NCI-H1436 treated with DMSO at 0.1 percent for 48 hours (cell line): ENCODE data around the gene PIK3R5.

ENCODE experiments used
- DNase-seq: peaks from one replicate; lab custom pipeline; 2025; lab: John Stamatoyannopoulos, UW

The PIK3R5 gene

DNA sequence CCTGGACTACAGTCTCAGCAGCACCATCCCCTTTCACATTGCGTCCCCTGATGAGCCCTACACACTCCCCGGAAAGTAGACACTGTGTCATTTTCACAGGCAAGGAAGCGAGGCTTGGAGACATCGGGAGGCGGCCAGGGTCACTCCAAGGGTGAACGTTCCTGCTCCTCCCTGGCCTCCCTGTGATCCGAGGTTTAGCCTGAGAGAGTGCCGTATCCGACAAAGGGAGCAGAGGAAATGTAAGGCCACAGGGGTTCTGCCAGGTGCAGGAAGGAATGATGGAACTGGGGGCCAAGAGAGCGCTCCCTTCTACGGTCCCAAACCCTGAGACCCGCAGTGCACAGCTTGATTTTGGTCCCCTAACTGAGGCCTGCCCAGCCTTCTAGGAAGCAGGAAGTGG is 90.1 kb downstream of the PIK3R5 start:
- DNase-seq = no peak

DNA sequence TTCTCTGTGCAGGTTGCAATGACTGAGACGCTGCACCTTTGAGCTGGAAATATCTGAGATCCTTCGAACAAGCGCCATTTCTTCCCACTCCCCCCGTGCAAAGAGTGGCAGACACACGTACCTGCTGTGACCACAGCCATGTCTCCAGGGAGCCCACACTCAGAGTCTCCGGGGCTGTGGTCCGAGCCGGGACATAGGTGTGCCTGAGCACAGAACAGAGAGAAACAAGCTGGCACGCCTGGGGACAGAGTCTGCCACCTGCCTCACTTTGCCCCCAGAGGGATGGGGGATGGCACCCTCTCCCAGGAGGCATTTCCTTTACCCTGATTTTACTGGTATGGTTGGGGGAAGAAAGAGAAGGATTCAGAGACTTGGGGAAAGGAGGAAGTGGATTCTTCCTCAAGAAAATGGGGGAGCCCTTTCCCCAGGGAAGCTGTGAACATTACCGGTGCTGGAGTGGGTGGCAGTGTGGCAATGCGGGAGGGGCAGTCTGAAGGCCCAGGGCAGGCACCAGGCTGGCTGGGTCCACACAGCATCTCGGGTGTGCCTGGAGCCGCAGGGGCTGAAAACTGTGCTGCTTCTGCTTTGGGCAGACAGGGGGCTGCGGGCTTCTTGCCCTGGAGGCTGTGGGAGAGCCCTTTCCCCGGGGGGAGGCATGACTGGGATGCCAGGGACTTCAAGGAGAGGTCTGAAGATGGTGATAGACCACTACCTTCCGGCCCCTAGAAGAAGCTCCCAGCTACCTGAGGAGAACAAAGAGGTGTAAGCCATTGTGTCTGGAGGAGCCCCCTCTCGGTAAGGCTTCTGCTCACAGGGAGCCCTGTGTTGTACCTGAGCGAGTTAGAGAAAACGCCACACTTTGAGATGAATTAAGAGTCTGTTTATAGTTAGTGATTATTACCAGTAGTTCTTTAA is 91.4 kb downstream of the PIK3R5 start:
- no peak for DNase-seq

DNA sequence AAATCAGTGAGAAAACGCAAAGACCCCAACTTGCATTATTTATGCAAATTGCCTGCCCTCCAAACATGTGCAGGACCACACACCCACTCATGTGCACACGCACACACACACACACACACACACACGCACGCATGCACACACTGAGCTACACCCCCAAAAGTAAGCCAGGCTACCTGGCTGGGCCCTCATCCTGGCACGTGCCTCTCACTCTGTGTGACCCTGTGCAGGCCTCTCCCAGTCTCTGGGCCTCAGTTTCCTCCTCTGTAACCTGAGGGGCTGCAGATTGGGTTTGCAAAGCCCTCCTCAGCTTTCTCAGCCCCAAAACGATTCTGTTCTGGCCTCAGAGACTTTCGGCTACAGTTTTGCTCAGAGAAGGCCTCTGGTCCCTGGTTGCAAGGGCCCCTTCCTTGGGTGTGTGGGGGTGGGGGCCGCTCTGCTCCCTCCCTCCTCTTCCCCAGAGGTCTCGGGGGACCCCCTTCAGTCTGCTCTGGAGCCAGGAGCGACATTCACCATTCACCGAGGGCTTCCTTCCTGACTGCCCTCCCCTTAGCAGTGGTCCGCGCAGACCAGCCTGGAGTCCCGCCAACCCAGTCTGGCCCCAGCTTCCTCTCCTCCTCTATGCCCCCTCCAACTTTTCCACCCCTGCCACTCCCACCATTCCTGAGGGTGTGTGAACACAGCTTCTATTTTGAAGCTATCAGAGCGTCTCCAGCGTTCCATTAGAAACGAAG is 92.6 kb downstream of the PIK3R5 start:
- no peak for DNase-seq

DNA sequence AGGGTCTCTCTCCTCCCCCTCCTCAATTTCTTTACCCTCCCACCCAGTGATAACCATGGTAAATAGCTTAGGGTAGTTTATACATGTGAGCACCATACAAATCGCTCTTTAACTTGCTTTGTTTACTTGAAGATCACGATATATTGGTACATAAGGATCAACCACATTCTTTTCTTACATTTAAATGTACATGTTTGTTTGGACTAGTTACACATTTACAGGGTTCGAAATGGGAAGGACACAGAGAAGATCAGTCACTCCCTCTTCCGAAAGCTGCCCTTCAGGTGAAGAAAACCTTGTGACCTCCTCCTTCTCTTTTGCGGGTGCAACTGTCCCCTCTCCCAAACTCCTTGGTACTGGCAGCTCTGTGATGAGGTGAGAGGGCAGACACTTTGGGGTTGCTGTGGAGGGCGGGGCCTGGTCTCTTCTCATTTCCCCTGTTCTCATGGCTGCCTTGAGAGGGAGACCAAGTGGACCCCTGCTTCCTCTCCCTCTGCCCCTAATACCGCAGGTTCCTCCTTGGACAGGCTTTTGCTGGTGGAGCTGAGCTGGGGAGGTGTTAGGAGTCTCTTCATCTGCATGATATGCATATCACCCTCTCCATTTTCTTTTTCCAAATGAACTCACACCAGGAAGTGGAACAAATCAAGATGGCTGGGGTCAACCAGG is 93.3 kb downstream of the PIK3R5 start:
- DNase-seq = no peak

DNA sequence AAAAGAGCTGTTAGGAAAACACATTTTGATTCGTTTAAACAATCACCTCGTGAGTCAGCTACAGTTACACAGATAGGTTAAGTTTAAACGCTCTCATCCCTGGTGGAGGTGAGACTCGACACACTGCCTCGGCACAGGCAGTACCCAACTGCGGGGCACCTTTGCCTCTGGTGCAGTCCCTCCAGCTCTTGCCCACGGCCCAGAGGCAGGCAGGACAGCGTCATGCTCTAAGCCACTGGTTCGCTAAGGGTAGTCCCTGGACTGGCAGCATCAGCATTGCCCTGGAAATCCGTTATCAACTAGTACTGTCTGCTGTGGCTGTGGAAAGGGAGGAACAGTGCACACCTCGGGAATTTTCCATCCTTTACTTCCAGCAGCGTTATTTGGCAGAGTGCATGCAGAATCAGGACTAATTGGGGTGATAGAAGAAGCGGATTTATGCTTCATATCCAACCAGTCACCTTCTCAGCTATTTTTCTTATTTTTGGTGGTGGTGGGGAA is 94.4 kb downstream of the PIK3R5 start:
- DNase-seq = no peak

DNA sequence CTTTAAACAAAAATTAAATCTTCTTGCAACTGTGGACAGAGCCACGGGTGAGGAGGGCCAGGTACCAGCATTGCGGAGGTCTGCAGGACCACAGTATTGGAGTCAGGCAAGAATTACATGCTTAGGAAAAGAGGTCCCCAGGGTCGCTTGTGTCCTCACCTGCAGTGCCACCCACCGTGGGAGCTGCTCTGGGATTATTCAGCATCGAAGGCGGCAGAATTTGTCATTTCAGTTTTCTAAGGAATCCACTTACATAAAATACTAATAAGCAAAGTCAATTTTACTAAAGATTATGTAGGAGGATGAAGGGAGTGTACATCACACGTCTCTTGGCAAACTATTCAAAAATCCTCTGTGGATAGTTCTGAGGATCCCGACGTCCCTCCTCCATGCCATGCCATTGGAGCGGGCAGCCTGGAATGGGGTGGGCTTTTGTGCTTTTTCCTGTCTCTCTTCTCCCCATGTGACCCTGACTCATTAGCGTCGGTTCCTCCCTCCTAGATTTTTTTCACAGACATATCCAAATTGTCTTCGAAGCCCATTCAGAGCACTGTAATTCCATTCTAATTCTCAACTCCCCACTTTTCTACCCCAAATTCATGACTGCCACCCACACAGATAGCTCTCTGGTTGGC is 95.0 kb downstream of the PIK3R5 start:
- DNase-seq = no peak

DNA sequence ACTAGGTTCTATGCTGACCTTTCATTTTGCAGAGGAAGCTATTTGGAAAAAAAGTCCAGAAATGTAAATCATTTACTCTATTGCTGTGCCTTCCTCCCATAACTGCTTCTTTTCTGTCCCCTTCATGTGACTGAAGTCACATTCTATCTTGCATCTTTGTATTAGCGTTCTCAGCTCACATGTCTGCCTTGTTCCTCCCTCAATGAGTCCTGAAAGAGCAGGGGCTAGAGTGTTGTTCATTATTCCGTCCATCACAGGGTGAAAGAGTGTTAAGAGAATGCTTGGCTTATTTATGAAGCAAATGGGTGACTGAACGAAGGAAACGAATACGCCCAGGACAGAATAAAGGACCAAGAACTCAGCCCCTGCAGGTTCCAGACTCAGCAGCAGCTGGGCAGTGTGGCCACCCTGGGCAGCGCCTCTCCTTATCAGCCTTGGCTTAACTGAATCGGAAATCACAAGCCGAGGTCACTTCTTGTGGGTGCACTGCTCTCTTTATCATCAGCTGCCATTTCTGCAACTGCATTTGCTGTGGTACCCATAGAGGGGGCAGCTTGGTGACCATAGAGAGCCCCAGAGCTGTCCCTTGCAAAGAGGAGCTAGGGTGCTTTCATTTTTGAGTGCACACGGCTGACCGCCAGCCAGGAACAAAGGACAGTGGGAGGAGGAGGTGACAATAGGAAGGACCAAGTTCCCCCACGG is 96.2 kb downstream of the PIK3R5 start:
- DNase-seq = no peak

DNA sequence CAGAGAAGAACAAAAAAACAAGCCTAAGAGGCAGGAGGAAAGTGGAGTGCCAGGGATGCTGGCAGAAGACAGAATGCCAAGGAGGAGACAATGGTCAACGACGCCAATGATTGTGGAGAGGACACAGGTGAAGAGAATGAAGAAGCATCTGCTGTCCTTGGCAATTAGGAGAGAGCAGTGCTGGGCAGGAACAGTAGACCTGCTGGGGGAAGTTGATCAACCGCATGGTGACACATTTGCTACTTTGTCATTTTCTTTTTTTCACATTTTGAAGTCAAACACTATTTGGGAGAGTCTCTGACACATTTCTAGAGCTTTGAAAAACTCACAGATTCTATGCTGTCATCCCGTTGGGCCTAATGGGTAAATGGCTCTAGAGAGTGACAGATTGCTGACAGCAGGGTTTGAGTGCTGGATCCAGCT is 97.0 kb downstream of the PIK3R5 start:
- no peak for DNase-seq

DNA sequence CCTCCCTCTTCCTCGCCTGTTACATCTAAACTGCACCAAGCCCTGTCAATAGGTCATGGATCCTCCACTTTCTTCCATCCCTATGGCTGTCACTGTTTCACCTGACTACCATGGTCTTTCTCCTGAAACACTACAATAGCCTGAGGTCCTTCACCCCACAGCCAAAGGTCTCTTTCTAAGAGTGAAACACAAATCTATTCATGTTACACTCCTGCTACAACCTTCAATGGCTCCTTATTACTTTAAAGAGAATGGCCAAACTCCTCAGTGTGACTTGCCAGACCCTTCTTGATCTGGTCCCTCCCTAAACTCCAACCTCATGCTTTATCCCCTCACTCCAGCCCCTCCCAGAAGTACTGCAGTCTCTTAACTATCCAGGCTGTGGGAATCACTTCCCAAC is 97.4 kb downstream of the PIK3R5 start:
- no peak for DNase-seq

DNA sequence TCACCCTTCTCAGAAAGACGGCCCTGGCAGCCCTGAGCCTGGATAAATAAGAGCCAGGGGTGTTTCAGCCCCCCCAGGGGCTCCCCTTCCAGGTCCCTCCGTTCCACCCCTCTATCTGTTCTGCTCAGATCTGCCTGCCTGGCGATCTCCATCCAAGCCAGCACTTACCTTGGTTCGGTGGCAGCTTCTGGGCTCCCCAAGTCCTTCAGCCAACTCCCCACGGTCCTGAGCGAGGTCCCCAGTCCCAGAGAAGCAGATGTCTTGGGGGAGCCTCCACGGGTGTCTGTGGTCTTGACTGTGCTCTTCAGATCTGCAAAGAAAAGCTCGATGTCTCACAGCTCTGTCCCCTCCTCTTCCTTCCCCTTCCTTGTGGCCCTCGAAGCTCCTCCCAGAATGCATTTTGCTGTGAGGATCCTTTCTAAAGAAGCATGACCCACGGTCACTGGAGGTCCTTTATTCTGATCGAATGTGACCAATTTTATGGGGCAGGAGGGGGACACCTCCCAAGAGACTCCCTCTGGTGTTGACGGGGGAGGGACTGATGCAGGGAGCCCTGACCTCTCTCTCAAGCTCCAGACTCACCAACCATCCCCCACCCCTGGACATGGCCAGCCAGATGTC is 98.0 kb downstream of the PIK3R5 start, which contains the start of gene PIK3R6:
TSS of gene PIK3R6 (minus strand) at position 314 of the 621 bp plus-strand sequence. CDS start 17,880 bp downstream, outside the sequence.
- DNase-seq = no peak

DNA sequence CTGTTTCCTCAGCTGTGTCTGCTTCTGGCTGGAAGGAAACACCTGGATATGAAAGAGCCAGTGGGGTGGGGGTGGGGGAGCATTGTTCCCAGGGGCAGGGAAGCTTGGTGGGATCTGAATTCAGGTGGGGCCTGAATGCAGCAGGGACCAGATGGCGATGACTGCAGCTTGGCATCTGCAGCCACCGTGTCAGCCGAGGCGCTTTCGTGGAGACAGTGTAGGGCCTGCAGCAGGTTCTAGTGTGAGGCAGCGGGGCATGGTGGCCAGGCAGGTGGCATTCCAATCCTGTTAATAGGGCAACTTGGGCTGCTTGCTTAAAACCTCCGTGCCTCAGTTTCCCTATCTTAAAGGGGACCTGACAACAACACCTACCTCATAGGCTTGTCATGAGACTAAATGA is 99.7 kb downstream of the PIK3R5 start:
- no peak for DNase-seq

DNA sequence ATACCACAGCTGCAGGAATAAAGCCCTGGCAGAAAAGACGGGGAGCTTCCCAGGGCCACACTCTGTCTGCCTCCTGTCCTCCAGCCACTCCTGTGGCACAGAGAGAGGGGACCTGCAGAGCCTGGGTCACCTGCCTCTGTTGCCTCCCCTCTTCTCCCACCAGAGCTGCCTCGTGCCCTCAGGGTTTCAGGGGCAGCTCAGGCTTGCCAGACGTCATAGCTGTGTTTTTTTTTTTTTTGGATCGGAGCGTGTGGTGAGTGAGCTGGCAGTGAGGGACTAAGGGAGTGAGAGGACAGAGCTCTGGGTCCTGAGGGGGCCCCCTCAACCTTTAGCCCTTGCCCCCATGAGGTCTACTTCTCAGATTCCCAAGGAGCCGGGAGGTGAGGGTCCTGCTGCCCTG is 100.1 kb downstream of the PIK3R5 start:
- no peak for DNase-seq

DNA sequence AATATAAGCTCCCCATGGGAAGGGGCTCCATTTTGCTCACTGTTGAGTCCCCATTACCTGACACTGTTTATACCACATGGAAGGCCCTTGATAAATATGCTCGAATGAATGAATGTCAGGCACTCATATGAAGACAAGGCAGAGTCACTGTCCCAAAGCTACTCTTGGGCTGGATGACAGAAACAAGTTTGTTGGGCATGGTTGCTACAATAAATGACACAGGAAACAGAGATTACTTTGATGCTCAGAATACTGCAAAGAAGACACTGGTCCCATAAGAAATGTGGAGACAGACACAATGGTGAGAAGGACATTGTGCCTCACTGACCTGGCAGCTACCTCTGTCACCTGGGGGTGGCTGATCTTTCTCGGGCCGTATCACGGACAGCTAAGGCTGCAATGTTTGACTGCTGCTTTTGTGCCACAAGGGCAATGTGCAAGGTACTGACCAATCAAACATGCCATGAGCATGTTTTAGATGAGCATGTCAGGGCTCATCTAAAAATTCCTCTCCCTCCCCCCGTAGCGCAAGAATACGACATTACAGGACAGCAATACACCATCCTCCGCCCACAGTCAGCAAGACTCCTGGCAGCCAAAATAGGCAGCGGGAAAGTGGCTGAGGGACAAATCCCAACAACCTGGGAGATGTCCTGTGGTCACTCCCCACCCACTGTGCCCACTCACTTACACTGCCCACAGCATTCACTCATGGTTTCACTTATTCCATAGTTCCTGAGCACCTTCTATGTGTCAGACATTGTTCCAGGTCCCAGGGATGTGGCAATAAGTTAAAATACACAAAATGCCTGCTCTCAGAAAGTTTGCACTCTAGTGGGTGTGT is 103.1 kb downstream of the PIK3R5 start:
- no peak for DNase-seq

DNA sequence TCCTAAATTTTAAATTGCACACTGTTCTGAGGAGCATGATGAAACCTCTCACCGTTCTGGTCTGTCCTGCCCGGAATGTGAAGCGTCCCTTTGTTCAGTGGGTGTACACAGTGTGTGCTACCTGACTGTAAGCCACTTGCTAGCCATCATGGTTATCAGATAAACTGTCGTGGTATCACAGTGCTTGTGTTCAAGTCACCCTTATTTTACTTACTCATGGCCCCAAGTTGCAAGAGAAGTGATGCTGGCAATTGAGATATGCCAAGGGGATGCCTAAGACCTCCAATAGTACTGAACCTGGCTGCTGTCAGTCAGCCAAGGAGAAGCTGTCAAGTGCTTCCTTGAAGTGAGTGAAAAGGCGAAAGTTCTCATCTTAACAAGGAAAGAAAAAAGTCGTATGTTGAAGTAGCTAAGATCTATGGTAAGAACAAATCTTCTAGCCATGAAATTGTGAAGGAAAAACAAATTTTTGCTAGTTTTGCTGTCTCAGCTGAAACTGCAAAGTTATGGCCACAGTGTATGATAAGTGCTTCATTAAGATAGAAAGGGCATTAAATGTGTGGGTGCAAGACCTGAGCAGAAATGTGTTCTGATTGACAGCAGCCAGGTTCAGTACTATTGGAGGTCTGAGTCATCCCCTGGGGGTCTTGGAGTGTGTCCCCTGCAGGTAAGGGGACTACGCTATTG is 103.9 kb downstream of the PIK3R5 start:
- DNase-seq = no peak

DNA sequence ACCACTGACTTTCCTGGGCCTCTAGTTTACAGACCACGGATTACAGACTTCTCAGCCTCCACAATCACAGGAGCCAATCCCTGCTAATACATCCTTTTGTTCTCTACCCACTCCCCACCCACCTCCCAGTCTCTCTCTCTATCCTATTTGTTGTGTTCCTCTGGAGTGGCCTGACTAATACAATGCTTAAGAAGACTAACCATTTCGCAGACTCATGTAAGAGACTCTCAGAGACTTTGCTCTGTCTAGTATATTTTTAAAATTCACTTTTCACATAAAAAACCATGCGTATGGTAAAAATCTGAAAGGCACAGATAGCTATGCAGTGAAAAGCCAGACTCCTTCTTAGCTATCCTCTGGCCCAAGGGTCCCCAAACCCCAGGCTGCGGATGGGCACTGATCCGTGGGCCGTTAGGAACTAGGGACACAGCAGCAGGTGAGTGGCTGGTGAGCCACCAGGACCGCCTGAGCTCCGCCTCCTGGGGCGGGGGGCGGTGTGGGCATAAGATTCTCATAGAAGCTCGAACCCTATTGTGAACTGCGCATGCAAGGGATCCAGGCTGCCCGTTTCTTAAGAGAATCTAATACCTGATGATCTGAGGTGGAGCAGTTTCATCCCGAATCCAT is 105.6 kb downstream of the PIK3R5 start:
- DNase-seq = no peak

DNA sequence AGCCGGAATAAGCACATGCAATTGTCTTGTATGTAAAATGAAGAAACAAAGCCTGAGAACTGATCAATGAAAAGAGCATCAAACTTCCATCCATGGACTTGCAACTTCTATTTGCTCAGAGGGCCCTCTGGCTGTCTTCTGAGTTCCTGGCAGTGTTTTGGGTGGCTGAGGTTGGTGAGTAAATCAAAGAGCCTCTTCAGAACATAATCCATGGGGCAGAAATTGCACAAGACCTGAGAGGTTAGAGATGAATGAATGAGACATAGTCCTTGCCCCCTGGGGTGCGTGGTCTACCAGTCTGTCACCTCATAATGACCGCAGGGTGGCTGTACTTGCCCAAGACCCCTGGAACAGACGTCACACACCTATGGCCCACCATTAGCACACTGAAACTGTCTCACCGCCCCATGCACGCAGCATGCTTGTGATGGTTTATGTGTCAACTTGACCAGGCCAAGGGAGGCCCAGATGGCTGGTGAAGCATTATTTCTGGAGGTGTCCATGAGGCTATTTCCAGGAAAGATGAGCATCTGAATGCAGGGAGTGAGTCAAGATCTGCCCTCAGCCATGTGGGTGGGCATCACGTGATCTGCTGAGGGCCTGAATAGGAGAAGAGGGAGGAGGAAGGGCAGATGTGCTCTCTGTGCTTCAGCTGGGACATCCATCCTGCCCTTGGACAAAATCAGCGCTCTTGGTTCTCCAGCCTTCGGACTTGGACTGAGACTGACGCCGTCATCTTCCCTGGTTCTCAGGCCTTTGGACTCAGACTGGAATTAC is 106.3 kb downstream of the PIK3R5 start:
- DNase-seq = no peak

DNA sequence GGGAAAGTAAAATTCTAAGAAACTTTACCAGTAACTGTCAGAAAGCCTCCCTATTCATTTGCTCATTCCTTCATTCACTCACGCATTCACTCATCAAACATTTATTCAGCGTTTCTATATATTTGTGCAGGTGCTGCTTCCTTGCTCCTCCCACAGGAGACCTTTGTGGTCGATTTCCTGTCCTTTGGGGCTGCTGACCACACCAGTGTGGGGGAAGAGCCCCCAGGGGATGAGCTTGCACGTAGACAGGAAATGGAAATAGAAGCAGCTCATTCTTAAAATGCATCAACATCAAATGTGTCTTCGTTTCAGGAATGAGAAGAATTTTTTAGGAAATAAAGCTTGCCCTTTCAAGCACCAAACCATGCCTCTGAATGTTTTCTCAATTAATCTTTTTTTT is 107.6 kb downstream of the PIK3R5 start:
- no peak for DNase-seq
